Aorta (tissue), 5 donors: ENCODE data around the gene DOK5. TPM values are rescaled to one million over a fixed set of nuclear protein-coding genes. Genes with fewer than 3 reads are reported as not detected.
"Not testable (repeated sequence)": the region's sequence is repeated elsewhere in the genome, so short reads cannot be mapped to it uniquely, and the experiment has no call there.

Source experiments
- ATAC-seq: fragments of 200-7000 bp; cut with Tn5 transposase; one replicate; pipeline ENCODE4 v1.9.1; 2022; ENCODE audit warnings: moderate library complexity; ENCODE audit not compliant: low FRiP score
- DNase-seq, 2 donors: peaks; one replicate each; pipeline ENCODE4 v3.0.0-alpha.2; 2020
- H3K27ac ChIP-seq, 2 donors: one replicate each; pipeline ENCODE4 v1.5.1; 2013; ENCODE audit warnings: low read length in 2 of 2, mild to moderate bottlenecking in 2 of 2, moderate library complexity in 2 of 2, control low read depth in 1 of 2, inconsistent platforms in 1 of 2, low read depth in 1 of 2
- H3K27me3 ChIP-seq, 2 donors: one replicate each; pipeline ENCODE4 v1.6.1; 2013; ENCODE audit warnings: control low read depth in 1 of 2, low read length in 1 of 2, mild to moderate bottlenecking in 1 of 2, moderate library complexity in 1 of 2; ENCODE audit not compliant: insufficient read depth in 2 of 2, control insufficient read depth in 1 of 2
- H3K36me3 ChIP-seq, 2 donors: one replicate each; pipeline ENCODE4 v1.6.1; 2013; ENCODE audit warnings: control low read depth in 1 of 2, low read length in 1 of 2, mild to moderate bottlenecking in 1 of 2; ENCODE audit not compliant: insufficient read depth in 2 of 2, control insufficient read depth in 1 of 2
- H3K4me1 ChIP-seq, 2 donors: one replicate each; pipeline ENCODE4 v1.6.1; 2013; ENCODE audit warnings: low read length in 2 of 2, control low read depth in 1 of 2, mild to moderate bottlenecking in 1 of 2, moderate library complexity in 1 of 2; ENCODE audit not compliant: insufficient read depth in 2 of 2, control insufficient read depth in 1 of 2
- H3K4me3 ChIP-seq, 2 donors: one replicate each; pipeline ENCODE4 v1.5.1; 2013; ENCODE audit warnings: low read length in 2 of 2, control low read depth in 1 of 2, mild to moderate bottlenecking in 1 of 2
- H3K9me3 ChIP-seq: one replicate; pipeline ENCODE4 v1.6.1; 2013; ENCODE audit warnings: mild to moderate bottlenecking, low read length; ENCODE audit not compliant: control insufficient read depth
- WGBS, 2 donors: extraction: QIAGEN DNeasy Blood & Tissue Kit; methylation state at CpG; one replicate each; pipeline ENCODE4 v1.1.7; 2013; 5-methylcytosine and 5-hydroxymethylcytosine counted together
- intact Hi-C, 2 donors: fragments of 100-400 bp; cut with DNase I; formaldehyde crosslinking; loops; one replicate each; pipeline versions ENCODE4 v1.14.2 to v1.15.0; 2022
- polyA plus RNA-seq, 2 donors: library from polyadenylated mRNA; stranded (reverse); fragments of 200-250 nt; gene quantifications; one replicate each; pipeline ENCODE4 v1.2.3, GENCODE V29; 2013
- total RNA-seq, 2 donors: library from RNA; stranded (reverse); fragmentation: NEBNext Ultra II Directional; extraction: Animal tissue kit (Norgen Biotek cat#: 25700); gene quantifications; one replicate each; pipeline ENCODE4 v1.2.1, GENCODE V29; 2021
- donor health status: healthy with polysubstance abuse.
- donor health status: Bipolar disorder and iron deficiency.
- donor health status: DM: no; HTN: no; CAD: no.
- donor health status: DM: no; HTN: no; CAD: no.
- donor health status: DM: yes; HTN: yes; CAD: no.

The DOK5 gene
- total and polyA plus RNA-seq, 4 donors = 5.2 to 13.3 (median 9.0) TPM

DNA sequence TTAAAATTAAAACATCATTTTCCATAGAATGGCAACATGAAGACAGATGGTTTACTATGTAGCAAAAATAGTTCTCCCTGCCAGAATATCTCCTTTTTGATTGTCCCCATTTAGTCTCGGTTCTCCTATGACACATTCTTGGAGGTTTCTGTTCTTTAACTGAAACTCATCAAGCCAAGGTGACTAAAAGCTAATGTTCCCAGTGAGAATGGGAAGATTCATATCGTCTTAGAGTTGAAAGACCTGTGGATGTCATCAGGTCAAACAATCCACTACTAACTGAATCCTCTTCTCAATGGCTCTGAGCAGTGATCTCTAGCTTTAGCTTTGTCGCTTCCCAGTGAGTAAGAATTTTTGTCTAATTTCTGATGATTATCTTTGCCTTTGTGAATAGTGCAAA is 1.3 kb upstream of the DOK5 start:
- peaks cover 0 to 3% of the 10 kb centered on the region in 2 donors for H3K4me1 ChIP-seq
- intact Hi-C loops = loop anchor here in 1 of 2 donors (10.0 kb wide), 3 partner anchors 91 to 559 kb away; no protein-coding TSS in a partner anchor
- 37 to 53% methylated on average over 3 of the region's 3 CpGs for WGBS, 2 donors
- no peak overlapping the region for H3K27ac ChIP-seq
- no peak overlapping the region for H3K4me3 ChIP-seq
- H3K36me3 ChIP-seq = no peaks in the 10 kb centered on the region
- no peak for ATAC-seq
- no peaks in the 10 kb centered on the region for H3K27me3 ChIP-seq
- H3K9me3 ChIP-seq = no peaks in the 10 kb centered on the region
- DNase-seq = no peak

DNA sequence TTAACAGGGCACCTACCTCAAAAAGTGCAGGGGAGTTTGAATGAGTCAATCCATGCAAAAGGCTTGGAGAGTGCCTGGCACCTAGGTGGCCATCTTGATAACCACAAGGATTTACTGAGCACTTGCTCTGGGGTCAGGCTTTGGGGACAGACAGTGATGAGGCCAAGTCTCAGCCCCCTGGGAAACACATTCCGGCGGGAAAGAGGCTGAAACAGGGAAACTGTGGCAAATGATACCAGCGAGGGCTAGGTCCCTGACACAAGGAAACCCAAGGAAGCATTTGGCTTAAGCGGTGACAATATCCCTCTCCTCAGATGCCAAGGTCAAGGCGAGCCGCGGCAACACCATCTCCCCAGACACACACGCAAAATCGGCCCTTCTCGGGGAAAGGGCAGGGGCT is 527 bp upstream of the DOK5 start:
- no peaks in the 10 kb centered on the region for H3K36me3 ChIP-seq
- ATAC-seq (no peak), DNase-seq (no peak)
- no peaks in the 10 kb centered on the region for H3K27me3 ChIP-seq
- no peaks in the 10 kb centered on the region for H3K9me3 ChIP-seq
- H3K27ac ChIP-seq = no peak overlapping the region
- 4 to 6% methylated on average over 10 of the region's 10 CpGs for WGBS, 2 donors
- H3K4me3 ChIP-seq = peak overlapping the region; percentile 51 to 65
- H3K4me1 ChIP-seq = peaks cover 0 to 3% of the 10 kb centered on the region in 2 donors
- intact Hi-C loops = loop anchor here in 1 of 2 donors (5.0 to 10.0 kb wide), 5 partner anchors 90 to 560 kb away; no protein-coding TSS in a partner anchor

DNA sequence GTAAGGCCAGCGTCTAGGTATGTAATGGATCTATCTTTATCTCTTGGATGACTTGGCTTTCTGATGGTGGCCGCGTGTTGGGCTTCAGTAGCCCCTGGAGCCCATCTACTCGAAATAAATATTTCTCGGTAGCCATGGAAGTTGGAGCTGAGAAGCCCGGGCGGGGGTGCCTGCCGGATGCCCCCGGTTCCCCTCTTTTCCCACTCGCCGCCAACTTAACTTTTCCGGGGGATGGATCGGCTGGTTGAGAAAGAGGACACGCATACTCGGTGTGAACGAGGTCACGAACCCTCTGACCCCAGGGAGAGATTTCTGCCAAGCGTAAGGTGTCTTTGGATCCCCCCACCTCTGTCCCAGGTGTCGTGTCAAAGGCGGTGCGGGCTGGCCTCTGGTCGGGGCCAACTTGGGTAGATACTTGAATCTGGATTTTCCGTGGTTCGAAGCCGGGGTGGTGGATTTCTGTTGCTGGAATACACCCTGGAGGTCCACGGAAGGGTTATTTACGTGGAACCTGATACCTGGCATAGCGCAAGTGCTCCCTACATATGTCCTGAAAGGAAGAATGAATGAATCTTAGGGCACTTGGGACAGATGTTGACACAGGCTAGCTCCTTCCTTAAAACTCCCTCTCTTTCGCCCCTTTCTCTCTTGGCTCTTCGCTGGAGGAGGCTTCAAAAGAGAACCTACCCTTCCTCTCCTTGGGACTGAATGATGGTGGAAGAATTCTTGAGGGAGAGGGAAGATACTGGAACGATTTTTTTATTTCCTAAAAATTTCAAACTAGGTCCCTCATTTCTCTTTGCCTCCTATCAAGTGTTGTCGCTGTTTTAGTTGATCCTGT is 996 bp downstream of the DOK5 start:
- DNase-seq (no peak), ATAC-seq (no peak)
- H3K4me1 ChIP-seq = peaks cover 0 to 3% of the 10 kb centered on the region in 2 donors
- no peaks in the 10 kb centered on the region for H3K36me3 ChIP-seq
- intact Hi-C loops = loop anchor here in 1 of 2 donors (5.0 to 10.0 kb wide), 5 partner anchors 88 to 562 kb away; no protein-coding TSS in a partner anchor
- WGBS, 2 donors = 0 to 1% methylated on average over 32 of the region's 32 CpGs
- H3K27me3 ChIP-seq = no peaks in the 10 kb centered on the region
- no peak overlapping the region for H3K27ac ChIP-seq
- no peaks in the 10 kb centered on the region for H3K9me3 ChIP-seq
- H3K4me3 ChIP-seq = peak overlapping the region; percentile 51 to 65

- no peak overlapping the region for H3K27ac ChIP-seq
- no peaks in the 10 kb centered on the region for H3K36me3 ChIP-seq
- no peak for DNase-seq
- H3K4me1 ChIP-seq = peaks cover 0 to 3% of the 10 kb centered on the region in 2 donors
- peak overlapping the region; percentile 51 to 65 for H3K4me3 ChIP-seq
- intact Hi-C loops = loop anchor here in 1 of 2 donors (5.0 to 10.0 kb wide), 5 partner anchors 87 to 563 kb away; no protein-coding TSS in a partner anchor
- no peak for ATAC-seq
- 0 to 3% methylated on average over 3 of the region's 3 CpGs for WGBS, 2 donors
- no peaks in the 10 kb centered on the region for H3K27me3 ChIP-seq
- H3K9me3 ChIP-seq = no peaks in the 10 kb centered on the region
Measured at GRCh38 chr20:54477191-54477955, 2.0 kb downstream of the DOK5 start.

GRCh38 chr20:54479138-54479906 is 3.9 kb downstream of the DOK5 start:
- Histone ChIP-seq H3K4me3 (no peak overlapping the region), H3K36me3 (no peaks in the 10 kb centered on the region), H3K4me1 (peaks cover 0 to 3% of the 10 kb centered on the region in 2 donors), H3K27ac (no peak overlapping the region), H3K27me3 (no peaks in the 10 kb centered on the region), H3K9me3 (no peaks in the 10 kb centered on the region)
- WGBS, 2 donors = 78 to 82% methylated on average over 9 of the region's 9 CpGs
- intact Hi-C loops = loop anchor here in 1 of 2 donors (5.0 to 10.0 kb wide), 5 partner anchors 85 to 565 kb away; no protein-coding TSS in a partner anchor
- DNase-seq (no peak), ATAC-seq (no peak)

DNA sequence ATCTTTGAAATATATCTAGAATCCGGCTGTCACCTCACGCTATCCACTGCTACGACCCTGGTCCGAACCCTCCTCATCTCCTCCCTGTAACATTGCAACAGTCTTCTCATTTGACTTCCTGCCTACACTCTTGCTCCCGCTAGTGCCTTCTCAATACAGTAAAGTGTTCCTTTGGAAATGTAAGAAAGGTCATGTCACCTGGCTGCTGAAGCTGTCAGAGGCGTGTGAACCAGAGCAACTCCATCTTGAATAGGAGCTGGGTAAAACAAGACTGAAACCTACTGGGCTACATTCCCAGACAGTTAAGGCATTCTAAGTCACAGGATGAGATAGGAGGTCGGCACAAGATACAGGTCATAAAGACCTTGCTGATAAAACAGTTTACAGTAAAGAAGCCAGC is 4.5 kb downstream of the DOK5 start:
- H3K36me3 ChIP-seq, H3K4me1 ChIP-seq, H3K4me3 ChIP-seq, H3K27me3 ChIP-seq, ATAC-seq, H3K27ac ChIP-seq, H3K9me3 ChIP-seq, DNase-seq: not testable (repeated sequence)
- intact Hi-C loops = loop anchor here in 1 of 2 donors (5.0 to 10.0 kb wide), 5 partner anchors 85 to 565 kb away; no protein-coding TSS in a partner anchor
- 90 to 92% methylated on average over 7 of the region's 7 CpGs for WGBS, 2 donors

DNA sequence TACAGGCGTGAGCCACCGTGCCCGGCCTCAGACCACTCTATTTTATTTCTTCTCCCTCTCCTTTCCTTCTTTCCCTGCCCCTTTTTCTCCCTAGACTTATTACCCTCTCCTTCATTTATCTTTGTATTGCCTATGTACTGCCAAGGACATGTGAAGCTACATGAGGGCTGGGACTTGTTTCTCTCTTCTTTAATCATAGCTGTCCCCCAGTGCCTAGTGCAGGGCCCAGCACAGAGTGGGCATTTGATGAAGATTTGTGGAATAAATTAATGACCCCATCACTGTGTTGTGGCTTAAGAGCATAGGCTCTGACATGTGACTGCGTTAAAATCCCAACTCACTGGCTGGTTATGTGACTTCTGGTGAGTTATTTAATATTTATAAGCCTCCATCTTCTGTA is 6.0 kb downstream of the DOK5 start:
- Histone ChIP-seq H3K4me1 (peaks cover 0 to 3% of the 10 kb centered on the region in 2 donors), H3K4me3 (no peak overlapping the region), H3K27me3 (no peaks in the 10 kb centered on the region), H3K27ac (no peak overlapping the region), H3K9me3 (no peaks in the 10 kb centered on the region), H3K36me3 (no peaks in the 10 kb centered on the region)
- 96% methylated on average over 4 of the region's 4 CpGs for WGBS, 2 donors
- ATAC-seq = no peak
- intact Hi-C loops = no loop called here
- no peak for DNase-seq

DNA sequence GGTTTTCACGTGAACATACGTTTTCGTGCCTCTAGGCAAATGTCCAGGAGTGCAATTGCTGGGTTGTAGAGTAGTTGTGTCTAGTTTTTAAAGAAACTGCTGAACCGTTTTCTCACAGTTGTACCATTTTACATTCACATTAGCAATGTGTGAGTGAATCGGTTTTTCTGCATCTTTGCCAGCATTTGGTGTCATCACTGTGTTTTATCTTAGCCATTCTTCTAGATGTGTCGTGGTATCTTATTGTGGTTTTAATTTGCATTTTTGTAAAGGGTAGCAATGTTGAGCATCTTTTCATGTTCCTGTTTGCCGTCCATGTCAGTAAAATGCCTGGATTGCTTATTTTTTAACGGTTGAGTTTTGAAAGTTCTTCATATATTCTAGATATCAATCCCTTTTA is 10.2 kb downstream of the DOK5 start:
- Histone ChIP-seq H3K9me3 (no peaks in the 10 kb centered on the region), H3K36me3 (no peaks in the 10 kb centered on the region), H3K4me1 (no peaks in the 10 kb centered on the region), H3K4me3 (no peak overlapping the region), H3K27me3 (no peaks in the 10 kb centered on the region), H3K27ac (no peak overlapping the region)
- WGBS, 2 donors = 92 to 94% methylated on average over 8 of the region's 8 CpGs
- intact Hi-C loops = no loop called here
- ATAC-seq = no peak
- DNase-seq = no peak
